Measurements from ENCODE around the gene PFDN6.

PFDN6 gene

GRCh38 chr6:33312361-33313104, 23.1 kb downstream of the PFDN6 start:
- peak overlapping the region; percentile 91 for H3K4me3 ChIP-seq (ENCODE audit: low read length)

GRCh38 chr6:33313105-33313708, 23.8 kb downstream of the PFDN6 start:
- TF ChIP-seq CTCF (conservative IDR thresholded peaks at IDR 0.05; ENCODE audit: low read depth, low read length): no peak
- peak overlapping the region; percentile 91 for H3K4me3 ChIP-seq (ENCODE audit: low read length)
- no peak for DNase-seq (ENCODE audit: low read depth)

More at GRCh38 chr6:33312361-33313104, 23.1 kb downstream of the PFDN6 start:
- no peak for DNase-seq (ENCODE audit: low read depth)
- TF ChIP-seq CTCF (conservative IDR thresholded peaks at IDR 0.05; ENCODE audit: low read depth, low read length): peak; percentile 11

GRCh38 chr6:33313709-33314514, 24.5 kb downstream of the PFDN6 start, which contains the start of gene TAPBP:
TAPBP (minus strand) TSS chr6:33314078; CDS start chr6:33314041, 37 bp downstream.
- peak within 1 kb of the TSS; percentile 91 for H3K4me3 ChIP-seq (ENCODE audit: low read length)
- no peak for TF ChIP-seq CTCF (conservative IDR thresholded peaks at IDR 0.05; ENCODE audit: low read depth, low read length)
- no peak for DNase-seq (ENCODE audit: low read depth)

- H3K4me3 ChIP-seq (ENCODE audit: low read length): peak overlapping the region; percentile 91
- TF ChIP-seq CTCF (conservative IDR thresholded peaks at IDR 0.05; ENCODE audit: low read depth, low read length): no peak
- no peak for DNase-seq (ENCODE audit: low read depth)
Observed at GRCh38 chr6:33314515-33314942, 25.1 kb downstream of the PFDN6 start.

GRCh38 chr6:33314943-33315792, 25.8 kb downstream of the PFDN6 start:
- no peak for TF ChIP-seq CTCF (conservative IDR thresholded peaks at IDR 0.05; ENCODE audit: low read depth, low read length)
- no peak for DNase-seq (ENCODE audit: low read depth)
- H3K4me3 ChIP-seq (ENCODE audit: low read length): no peak overlapping the region

- no peak overlapping the region for H3K4me3 ChIP-seq (ENCODE audit: low read length)
- no peak for TF ChIP-seq CTCF (conservative IDR thresholded peaks at IDR 0.05; ENCODE audit: low read depth, low read length)
- no peak for DNase-seq (ENCODE audit: low read depth)
Observed at GRCh38 chr6:33315793-33316602, 26.6 kb downstream of the PFDN6 start.

Data from retinal pigment epithelial cell (primary cell).